SU-DHL-6 (cell line): ENCODE measurements around the gene PLCB1.

Experiments
- CTCF ChIP-seq: fragments of 200-600 bp; sonication (generic); IDR thresholded peaks from one replicate; pipeline ENCODE4 v1.5.1; 2017; ENCODE audit warnings: antibody characterized with exemption, mild to moderate bottlenecking, low read length, moderate library complexity; ENCODE audit not compliant: insufficient read depth, poor library complexity, severe bottlenecking
- EZH2phosphoT487 ChIP-seq: fragments of 200-600 bp; sonication (generic), shearing (Covaris generic); conservative IDR thresholded peaks from 2 replicates; pipeline ENCODE4 v1.6.1; 2018; ENCODE audit warnings: mild to moderate bottlenecking, antibody characterized with exemption, low read length, moderate library complexity, mixed read lengths

GRCh38 chr20:8223091-8223870, 91.2 kb downstream of the PLCB1 start:
- TF ChIP-seq CTCF = no peak
- no peak for TF ChIP-seq EZH2phosphoT487
